Activated CD4-positive, alpha-beta T cell treated with anti-CD3 and anti-CD28 coated beads for 36 hours (primary cell): Measurements from ENCODE around the gene SIK1. TPM values are rescaled to one million over a fixed set of nuclear protein-coding genes. Genes with fewer than 3 reads are reported as not detected.

ENCODE experiments used
- ATAC-seq: fragments of 200-7000 bp; cut with Tn5 transposase; one replicate; pipeline ENCODE4 v1.10.0; 2021; ENCODE audit warnings: mild to moderate bottlenecking, moderate library complexity
- CTCF ChIA-PET: fragments of 350-600 bp; sonication (Branson Sonifier 250); formaldehyde crosslinking; loops from one replicate; lab custom pipeline; 2021; ENCODE audit warnings: antibody characterized with exemption; lab: Charles Lee
- POLR2A ChIA-PET: fragments of 350-600 bp; sonication (Branson Sonifier 250); formaldehyde crosslinking; loops from one replicate; lab custom pipeline; 2021; ENCODE audit warnings: antibody characterized with exemption, inconsistent platforms; lab: Charles Lee
- DNase-seq: peaks from one replicate; pipeline ENCODE4 v3.0.0-alpha.2; 2020
- H3K27ac Mint-ChIP-seq: one replicate; pipeline ENCODE4 v1.8.0; 2021; ENCODE audit warnings: mixed read lengths
- H3K27me3 Mint-ChIP-seq: one replicate; pipeline ENCODE4 v1.8.0; 2021; ENCODE audit warnings: mixed read lengths
- H3K36me3 Mint-ChIP-seq: one replicate; pipeline ENCODE4 v1.8.0; 2021; ENCODE audit warnings: low read depth, mixed read lengths
- H3K4me1 Mint-ChIP-seq: one replicate; pipeline ENCODE4 v1.8.0; 2021; ENCODE audit warnings: mixed read lengths
- H3K4me3 Mint-ChIP-seq: one replicate; pipeline ENCODE4 v1.8.0; 2021; ENCODE audit warnings: mild to moderate bottlenecking, moderate library complexity, mixed read lengths
- H3K9me3 Mint-ChIP-seq: one replicate; pipeline ENCODE4 v1.8.0; 2021; ENCODE audit warnings: low read depth, mixed read lengths
- intact Hi-C, 2 experiments: fragments of 100-400 bp; cut with DNase I in 1 of 2; cut with micrococcal nuclease in 1 of 2; formaldehyde crosslinking; loops; one replicate each; pipeline versions ENCODE4 v1.14.2 to v1.15.1; 2022 to 2024; cut with DNase I, micrococcal nuclease
- total RNA-seq, 2 experiments: library from RNA; stranded (reverse); gene quantifications; one replicate each; pipeline ENCODE4 v1.2.3, GENCODE V29; 2021

Gene SIK1
- total RNA-seq, 2 experiments from 2014 or later, result 6.4 to 9.6 TPM

- no peak overlapping the region for H3K27ac Mint-ChIP-seq
- DNase-seq (no peak), ATAC-seq (no peak)
- ChIA-PET CTCF (no interaction called here), POLR2A (no interaction called here)
- H3K4me1 Mint-ChIP-seq, result no peaks in the 10 kb centered on the region
- no peak overlapping the region for H3K4me3 Mint-ChIP-seq
- intact Hi-C loops, result no loop called here
- no peaks in the 10 kb centered on the region for H3K36me3 Mint-ChIP-seq
- H3K9me3 Mint-ChIP-seq, result no peaks in the 10 kb centered on the region
- no peaks in the 10 kb centered on the region for H3K27me3 Mint-ChIP-seq
These were observed 50.5 kb downstream of the SIK1 start for GRCh38 chr21:43376478-43376882.

DNA sequence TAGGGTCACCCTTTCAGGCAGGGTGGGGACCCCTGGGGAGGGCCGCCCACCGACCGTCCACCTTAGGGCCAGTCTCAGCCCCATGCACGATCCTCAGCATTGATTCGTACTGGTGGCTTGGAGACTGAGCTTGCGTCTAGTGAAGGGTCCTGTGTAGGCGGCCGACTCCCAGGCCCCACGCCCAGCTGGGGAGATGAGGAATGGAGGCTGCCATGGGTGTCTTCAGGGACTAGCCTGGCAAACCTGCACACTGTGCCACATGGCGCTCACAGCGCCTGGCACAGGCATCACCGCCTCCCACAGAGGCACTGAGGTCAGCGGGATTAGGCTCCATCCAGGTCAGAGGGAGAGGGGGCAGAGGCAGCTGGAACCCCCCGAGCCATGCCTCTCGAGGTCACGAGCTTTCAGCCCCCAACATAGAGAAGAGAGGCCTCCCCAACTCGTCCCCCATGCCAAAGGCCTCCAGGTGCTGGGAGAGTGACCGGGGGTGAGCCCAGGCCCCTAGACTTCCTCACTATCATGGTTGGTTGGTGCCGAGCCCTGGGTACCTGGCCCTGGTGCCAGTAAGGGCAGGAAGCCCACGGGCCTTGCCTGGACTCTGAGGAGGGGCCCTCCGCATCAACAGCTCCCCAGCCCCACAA, 51.0 kb downstream of the SIK1 start:
- ATAC-seq (no peak), DNase-seq (no peak)
- Mint-ChIP-seq H3K9me3 (no peaks in the 10 kb centered on the region), H3K36me3 (no peaks in the 10 kb centered on the region), H3K27ac (no peak overlapping the region), H3K4me1 (no peaks in the 10 kb centered on the region), H3K4me3 (no peak overlapping the region), H3K27me3 (no peaks in the 10 kb centered on the region)
- ChIA-PET CTCF (no interaction called here), POLR2A (no interaction called here)
- intact Hi-C loops, result no loop called here

DNA sequence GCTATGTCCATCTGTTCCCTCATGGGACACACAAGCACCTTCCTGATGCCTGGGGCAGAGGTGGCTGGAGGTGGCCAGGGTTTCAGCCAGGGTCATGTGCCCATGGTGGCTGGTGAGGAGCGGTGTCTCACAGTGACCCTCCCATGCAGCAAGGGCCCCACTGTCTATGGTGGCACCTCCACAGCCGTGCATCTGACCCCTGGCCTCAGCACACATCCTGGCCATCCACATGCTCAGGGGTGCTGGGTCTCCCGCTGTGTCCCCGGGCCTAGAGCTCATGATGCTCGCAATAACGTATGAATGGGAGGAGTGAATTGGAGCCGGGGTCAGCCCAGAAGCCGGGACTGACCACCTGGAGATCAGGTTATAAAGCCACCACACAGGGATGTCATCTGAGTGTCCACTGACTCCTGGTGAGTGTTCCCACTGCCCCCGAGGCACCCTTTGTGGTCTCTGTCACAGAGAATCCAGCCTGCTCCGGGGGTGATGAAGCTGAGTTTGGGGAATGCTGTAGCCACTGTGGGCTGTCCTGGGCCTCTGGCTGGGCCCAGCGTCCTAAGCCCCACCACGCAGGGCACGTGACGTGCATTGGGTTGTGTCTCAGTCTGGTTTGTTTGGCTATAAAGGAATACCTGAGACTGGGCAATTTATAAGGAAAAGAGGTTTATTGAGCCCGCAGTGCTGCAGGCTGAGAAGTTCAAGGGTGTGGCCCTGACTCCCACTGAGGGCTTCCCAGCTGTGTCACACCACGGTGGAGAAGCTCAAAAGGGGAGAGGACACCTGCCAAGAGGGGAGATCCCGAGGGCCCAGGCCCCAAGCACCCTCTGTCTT, 51.7 kb downstream of the SIK1 start:
- Mint-ChIP-seq H3K27ac (no peak overlapping the region), H3K27me3 (no peaks in the 10 kb centered on the region), H3K4me3 (no peak overlapping the region), H3K36me3 (no peaks in the 10 kb centered on the region), H3K4me1 (no peaks in the 10 kb centered on the region), H3K9me3 (no peaks in the 10 kb centered on the region)
- ATAC-seq (no peak), DNase-seq (no peak)
- intact Hi-C loops, result no loop called here
- ChIA-PET POLR2A (no interaction called here), CTCF (no interaction called here)

DNA sequence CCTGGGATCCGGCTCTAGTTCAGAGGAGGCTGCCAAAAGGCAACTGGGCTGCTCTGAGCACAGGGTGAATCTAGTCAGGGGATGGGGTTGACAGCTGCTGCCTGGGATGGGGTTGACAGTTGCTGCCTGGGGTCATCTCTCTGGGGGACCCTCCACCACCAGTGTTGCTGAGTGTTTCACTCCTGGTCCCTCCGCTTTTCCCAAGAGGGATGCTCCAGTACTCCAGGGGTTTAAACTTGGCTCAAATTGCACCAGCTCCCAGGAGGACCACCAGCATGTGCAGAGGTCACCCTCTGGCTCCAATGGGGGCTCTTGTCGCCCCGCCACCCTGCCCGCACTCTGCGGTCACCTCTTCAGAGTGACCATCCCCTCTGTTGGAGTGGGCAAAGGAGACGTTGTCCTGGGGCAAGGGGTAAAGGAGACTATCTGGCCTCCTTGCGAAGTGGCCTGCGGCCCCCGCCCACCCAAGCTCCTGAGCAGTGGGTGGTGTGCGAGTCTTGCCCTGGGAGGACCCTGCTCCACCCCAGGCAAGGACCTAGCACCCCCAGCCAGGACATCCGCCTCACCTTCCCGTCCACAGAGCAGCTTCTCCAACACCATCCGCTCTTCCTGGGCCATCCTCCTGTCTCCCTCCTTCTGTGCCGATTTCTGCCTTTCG, 52.6 kb downstream of the SIK1 start:
- POLR2A ChIA-PET, result no interaction called here
- ATAC-seq, result no peak
- no peak overlapping the region for H3K27ac Mint-ChIP-seq
- intact Hi-C loops, result no loop called here
- no peaks in the 10 kb centered on the region for H3K36me3 Mint-ChIP-seq
- no peak overlapping the region for H3K4me3 Mint-ChIP-seq
- no peaks in the 10 kb centered on the region for H3K27me3 Mint-ChIP-seq
- no peaks in the 10 kb centered on the region for H3K9me3 Mint-ChIP-seq
- no peaks in the 10 kb centered on the region for H3K4me1 Mint-ChIP-seq
- CTCF ChIA-PET, result no interaction called here
- no peak for DNase-seq

DNA sequence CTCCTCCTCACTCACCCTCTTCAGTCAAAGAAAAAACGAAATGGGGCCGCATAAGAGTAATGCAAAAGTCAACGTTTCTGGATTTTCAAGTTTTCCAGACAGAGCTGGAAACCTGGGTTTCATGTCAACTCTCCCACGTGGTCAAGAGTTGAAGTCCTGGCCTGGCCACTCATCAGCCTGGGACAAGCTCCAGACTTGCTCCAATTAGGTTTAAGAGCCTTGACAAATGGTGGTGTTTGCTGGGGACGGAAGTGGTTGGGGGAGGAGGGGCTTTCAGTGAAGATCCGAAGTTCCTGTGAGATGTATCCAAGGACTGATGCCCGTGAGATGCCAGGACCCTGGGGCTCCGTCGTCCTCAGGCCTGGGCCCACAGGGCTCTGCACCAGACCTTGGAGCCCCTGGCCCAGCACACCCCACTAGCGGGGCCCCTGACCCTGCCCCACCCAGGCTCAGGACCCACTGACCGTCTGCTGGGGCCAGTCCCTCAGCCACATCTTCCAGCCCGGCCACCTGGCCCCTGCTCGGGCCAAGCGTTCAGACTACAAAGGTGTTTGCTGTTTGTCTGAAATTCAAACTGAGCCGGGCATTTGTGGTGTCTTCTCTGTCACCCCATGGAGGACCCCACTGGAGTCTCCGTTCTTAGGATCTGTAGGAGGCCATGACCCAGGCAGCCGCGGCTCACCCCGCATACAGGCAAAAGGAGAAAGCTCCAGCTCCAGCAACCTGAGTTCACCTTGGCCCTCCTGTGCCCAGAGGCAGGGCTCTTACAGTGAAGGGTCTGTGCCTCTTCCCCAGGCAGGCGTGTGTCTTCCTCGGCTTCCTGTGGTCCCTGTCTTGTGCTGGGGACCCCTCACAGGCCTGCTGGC, 53.3 kb downstream of the SIK1 start:
- Mint-ChIP-seq H3K36me3 (no peaks in the 10 kb centered on the region), H3K4me3 (no peak overlapping the region), H3K4me1 (no peaks in the 10 kb centered on the region), H3K9me3 (no peaks in the 10 kb centered on the region), H3K27me3 (no peaks in the 10 kb centered on the region), H3K27ac (no peak overlapping the region)
- ATAC-seq (no peak), DNase-seq (no peak)
- CTCF ChIA-PET, result interaction anchor here (0.6 to 0.7 kb wide), 2 partner anchors 10 to 332 kb away, joined by 3 read pairs; no protein-coding TSS in a partner anchor
- intact Hi-C loops, result no loop called here
- POLR2A ChIA-PET, result no interaction called here

GRCh38 chr21:43372663-43373361, 54.1 kb downstream of the SIK1 start:
- ChIA-PET CTCF (interaction anchor here (0.6 kb wide), 1 partner anchor 332 kb away, joined by 3 read pairs; no protein-coding TSS in a partner anchor), POLR2A (no interaction called here)

GRCh38 chr21:43371786-43372185, 55.1 kb downstream of the SIK1 start:
- CTCF ChIA-PET, result no interaction called here
- H3K36me3 Mint-ChIP-seq, result no peaks in the 10 kb centered on the region
- intact Hi-C loops, result no loop called here
- H3K4me3 Mint-ChIP-seq, result no peak overlapping the region
- no peaks in the 10 kb centered on the region for H3K4me1 Mint-ChIP-seq
- POLR2A ChIA-PET, result no interaction called here
- H3K27ac Mint-ChIP-seq, result no peak overlapping the region
- no peak for DNase-seq
- no peaks in the 10 kb centered on the region for H3K27me3 Mint-ChIP-seq
- ATAC-seq, result no peak
- no peaks in the 10 kb centered on the region for H3K9me3 Mint-ChIP-seq

More at GRCh38 chr21:43372663-43373361, 54.1 kb downstream of the SIK1 start:
- H3K4me3 Mint-ChIP-seq, result no peak overlapping the region
- no peak overlapping the region for H3K27ac Mint-ChIP-seq
- intact Hi-C loops, result no loop called here
- no peaks in the 10 kb centered on the region for H3K36me3 Mint-ChIP-seq
- no peaks in the 10 kb centered on the region for H3K27me3 Mint-ChIP-seq
- ATAC-seq (no peak), DNase-seq (no peak)
- no peaks in the 10 kb centered on the region for H3K4me1 Mint-ChIP-seq
- no peaks in the 10 kb centered on the region for H3K9me3 Mint-ChIP-seq

- DNase-seq (no peak), ATAC-seq (no peak)
- ChIA-PET CTCF (no interaction called here), POLR2A (no interaction called here)
- no peaks in the 10 kb centered on the region for H3K36me3 Mint-ChIP-seq
- no peak overlapping the region for H3K4me3 Mint-ChIP-seq
- H3K4me1 Mint-ChIP-seq, result no peaks in the 10 kb centered on the region
- intact Hi-C loops, result no loop called here
- no peak overlapping the region for H3K27ac Mint-ChIP-seq
- no peaks in the 10 kb centered on the region for H3K27me3 Mint-ChIP-seq
- no peaks in the 10 kb centered on the region for H3K9me3 Mint-ChIP-seq
These were observed 55.9 kb downstream of the SIK1 start for GRCh38 chr21:43370888-43371570.

- Mint-ChIP-seq H3K4me1 (no peaks in the 10 kb centered on the region), H3K27me3 (no peaks in the 10 kb centered on the region), H3K36me3 (no peaks in the 10 kb centered on the region), H3K4me3 (no peak overlapping the region), H3K27ac (no peak overlapping the region), H3K9me3 (no peaks in the 10 kb centered on the region)
- no peak for ATAC-seq
- intact Hi-C loops, result no loop called here
- CTCF ChIA-PET, result no interaction called here
- DNase-seq, result no peak
- POLR2A ChIA-PET, result no interaction called here
These were observed 56.8 kb downstream of the SIK1 start for GRCh38 chr21:43370091-43370658.

DNA sequence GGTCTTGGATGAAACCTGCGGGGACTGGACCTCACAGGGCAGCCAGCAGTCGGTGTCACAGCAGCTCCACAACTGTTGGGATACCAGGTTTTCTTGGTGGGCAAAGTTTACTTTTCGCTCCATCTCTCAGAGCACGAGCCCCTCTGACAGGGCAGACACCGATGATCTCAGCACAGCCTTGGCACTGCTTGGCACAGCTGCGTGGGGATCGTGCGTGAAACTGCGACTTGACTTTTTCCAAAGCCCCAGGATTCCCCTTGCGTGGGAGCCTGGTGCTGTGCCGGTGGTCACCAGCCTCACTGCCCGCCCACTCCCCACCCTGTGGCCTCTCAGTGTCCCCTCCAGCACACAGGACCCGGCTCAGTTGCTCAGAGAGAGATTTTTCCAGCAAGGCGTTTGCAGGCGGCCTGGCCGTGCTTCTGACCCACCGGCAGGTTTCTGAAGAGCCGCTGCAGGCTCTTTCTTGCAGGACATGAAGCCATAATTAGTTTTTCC, 57.3 kb downstream of the SIK1 start:
- DNase-seq (no peak), ATAC-seq (no peak)
- H3K4me3 Mint-ChIP-seq, result no peak overlapping the region
- H3K4me1 Mint-ChIP-seq, result no peaks in the 10 kb centered on the region
- H3K27ac Mint-ChIP-seq, result no peak overlapping the region
- CTCF ChIA-PET, result no interaction called here
- POLR2A ChIA-PET, result no interaction called here
- H3K9me3 Mint-ChIP-seq, result no peaks in the 10 kb centered on the region
- intact Hi-C loops, result no loop called here
- H3K27me3 Mint-ChIP-seq, result no peaks in the 10 kb centered on the region
- no peaks in the 10 kb centered on the region for H3K36me3 Mint-ChIP-seq
